ENCODE results near the gene CEP44.

DNA sequence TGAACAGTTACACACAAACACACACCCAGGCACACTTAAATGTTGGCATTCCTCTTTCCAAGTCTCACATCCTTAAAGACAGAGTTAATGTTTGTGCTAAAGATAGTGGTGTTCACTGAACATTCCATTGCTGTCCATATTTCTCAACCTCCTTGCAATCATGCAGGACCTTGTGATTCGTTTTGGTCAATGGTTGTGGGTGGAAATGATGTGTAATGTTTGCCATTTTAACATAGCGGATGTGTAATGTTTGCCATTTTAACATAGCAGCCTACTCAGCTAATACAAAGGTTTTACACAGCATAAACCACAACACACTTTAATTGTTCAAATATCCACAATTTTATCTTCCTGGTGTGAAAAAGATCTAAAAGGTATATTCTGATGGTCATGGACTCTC, 93.9 kb downstream of the CEP44 start:
- TF ChIP-seq CTCF (IDR thresholded peaks at IDR 0.05; ENCODE audit: borderline replicate concordance, extremely low read depth, low read length, poor library complexity, severe bottlenecking) (no peak), EZH2 (IDR thresholded peaks at IDR 0.05; ENCODE audit: borderline replicate concordance, low read depth, low read length, severe bottlenecking) (no peak)

Data from DND-41 (cell line).